ENCODE measurements around the gene RALGAPA2. TPM values are rescaled to one million over a fixed set of nuclear protein-coding genes. Genes with fewer than 3 reads are reported as not detected.

RALGAPA2 gene
- total and polyA plus RNA-seq, 2 donors (not counting 1 experiment from before 2014, with no cell fraction given) = 1.2 to 7.6 TPM

DNA sequence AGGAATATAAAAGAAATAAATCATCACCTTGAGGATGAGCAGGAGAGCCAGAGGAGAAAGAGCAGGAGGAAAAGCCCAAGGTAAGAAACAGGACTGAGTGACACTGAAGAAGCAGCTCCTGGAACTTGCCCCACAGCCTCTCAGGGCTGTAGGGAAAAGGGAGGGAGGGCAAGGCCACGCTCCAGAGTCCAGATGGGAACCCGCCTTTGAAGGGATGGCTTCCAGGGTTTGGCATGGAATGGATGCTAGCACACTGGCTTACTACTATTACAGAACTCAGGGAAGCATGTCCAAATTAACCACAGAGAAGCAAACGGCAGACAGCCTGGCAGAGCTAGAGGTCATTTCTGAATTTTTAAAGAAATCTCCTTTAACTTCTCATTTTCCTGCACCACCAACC lies 26.8 kb downstream of the RALGAPA2 start:
- H3K9me3 ChIP-seq (ENCODE audit: control insufficient read depth, insufficient read depth, low read depth, low read length) = no peaks in the 10 kb centered on the region
- no peaks in the 10 kb centered on the region for H3K4me1 ChIP-seq (ENCODE audit: control insufficient read depth, extremely low read depth, insufficient read depth, low read length)
- no peak overlapping the region for H3K4me3 ChIP-seq (replicated peaks in 1 of 4; ENCODE audit: control extremely low read depth in 1 of 4, insufficient read depth in 1 of 4, low read depth in 3 of 4, low read length in 4 of 4)
- no peak overlapping the region for H3K4me2 ChIP-seq (ENCODE audit: extremely low read depth, insufficient read depth, low read length)
- no peaks in the 10 kb centered on the region for H3K27me3 ChIP-seq (ENCODE audit: control insufficient read depth, insufficient read depth, low read length)
- no peak overlapping the region for H3K27ac ChIP-seq (ENCODE audit: insufficient read depth, low read length)
- H3K9ac ChIP-seq (ENCODE audit: insufficient read depth, low read length) = no peak overlapping the region
- no peaks in the 10 kb centered on the region for H4K20me1 ChIP-seq (ENCODE audit: control insufficient read depth, extremely low read depth, insufficient read depth, low read length)
- H3K36me3 ChIP-seq (ENCODE audit: control insufficient read depth, insufficient read depth, low read length) = no peaks in the 10 kb centered on the region
- DNase-seq (ENCODE audit: low read depth in 2 of 2) = no peak
- no peak overlapping the region for H2AFZ ChIP-seq (ENCODE audit: low read length)
- H3K79me2 ChIP-seq (ENCODE audit: control insufficient read depth, insufficient read depth, low read length) = no peaks in the 10 kb centered on the region
- TF ChIP-seq, protein P1, sequence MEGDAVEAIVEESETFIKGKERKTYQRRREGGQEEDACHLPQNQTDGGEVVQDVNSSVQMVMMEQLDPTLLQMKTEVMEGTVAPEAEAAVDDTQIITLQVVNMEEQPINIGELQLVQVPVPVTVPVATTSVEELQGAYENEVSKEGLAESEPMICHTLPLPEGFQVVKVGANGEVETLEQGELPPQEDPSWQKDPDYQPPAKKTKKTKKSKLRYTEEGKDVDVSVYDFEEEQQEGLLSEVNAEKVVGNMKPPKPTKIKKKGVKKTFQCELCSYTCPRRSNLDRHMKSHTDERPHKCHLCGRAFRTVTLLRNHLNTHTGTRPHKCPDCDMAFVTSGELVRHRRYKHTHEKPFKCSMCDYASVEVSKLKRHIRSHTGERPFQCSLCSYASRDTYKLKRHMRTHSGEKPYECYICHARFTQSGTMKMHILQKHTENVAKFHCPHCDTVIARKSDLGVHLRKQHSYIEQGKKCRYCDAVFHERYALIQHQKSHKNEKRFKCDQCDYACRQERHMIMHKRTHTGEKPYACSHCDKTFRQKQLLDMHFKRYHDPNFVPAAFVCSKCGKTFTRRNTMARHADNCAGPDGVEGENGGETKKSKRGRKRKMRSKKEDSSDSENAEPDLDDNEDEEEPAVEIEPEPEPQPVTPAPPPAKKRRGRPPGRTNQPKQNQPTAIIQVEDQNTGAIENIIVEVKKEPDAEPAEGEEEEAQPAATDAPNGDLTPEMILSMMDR (conservative IDR thresholded peaks at IDR 0.05 in 1 of 2, IDR thresholded peaks at IDR 0.05 in 1 of 2; ENCODE audit: low read depth in 1 of 2, low read length in 2 of 2) = no peak
- TF ChIP-seq EZH2 (IDR thresholded peaks at IDR 0.05; ENCODE audit: low read length, missing control alignments) = no peak

DNA sequence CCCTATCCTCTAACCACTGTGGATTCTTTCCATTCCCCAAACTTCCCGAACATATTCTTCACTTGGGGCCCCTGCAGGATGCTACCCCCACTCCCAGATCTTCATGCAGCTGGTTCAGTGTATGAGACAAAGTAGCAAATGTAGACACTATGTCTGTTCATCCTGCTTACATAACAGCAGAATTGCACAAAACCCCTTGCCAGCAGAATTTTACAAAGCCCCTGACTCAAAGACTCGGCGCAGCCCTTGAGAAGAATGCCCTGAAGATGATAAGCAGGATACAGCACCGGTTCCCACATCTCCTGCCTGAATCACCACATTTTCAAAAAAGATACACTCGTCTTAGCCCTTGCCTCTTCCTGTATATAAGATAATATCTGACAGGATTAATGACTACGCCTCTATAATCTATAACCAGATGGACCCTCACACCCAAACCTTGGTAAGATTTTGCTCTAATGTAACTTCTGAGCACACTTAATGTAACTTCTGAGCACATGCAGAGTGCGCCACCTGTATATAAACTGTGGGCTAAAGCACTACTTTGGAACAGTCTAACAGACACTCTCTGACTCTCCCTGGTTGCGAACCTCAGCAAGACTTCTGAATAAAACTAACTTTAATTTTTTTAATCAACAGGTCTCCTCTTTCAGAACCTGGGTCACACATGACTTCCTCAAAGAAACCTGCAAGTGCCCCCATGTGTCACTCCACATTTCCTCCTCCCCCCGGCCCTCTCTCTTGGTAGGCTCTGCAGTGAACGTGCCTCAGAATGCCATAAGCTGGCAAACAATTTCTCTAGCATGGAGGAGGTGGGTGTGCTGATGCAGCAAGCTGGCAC lies 28.7 kb downstream of the RALGAPA2 start:
- Histone ChIP-seq H4K20me1 (ENCODE audit: control insufficient read depth, extremely low read depth, insufficient read depth, low read length) (no peaks in the 10 kb centered on the region), H2AFZ (ENCODE audit: low read length) (no peak overlapping the region), H3K9me3 (ENCODE audit: control insufficient read depth, insufficient read depth, low read depth, low read length) (no peaks in the 10 kb centered on the region), H3K79me2 (ENCODE audit: control insufficient read depth, insufficient read depth, low read length) (no peaks in the 10 kb centered on the region), H3K4me3 (replicated peaks in 1 of 4; ENCODE audit: control extremely low read depth in 1 of 4, insufficient read depth in 1 of 4, low read depth in 3 of 4, low read length in 4 of 4) (no peak overlapping the region), H3K4me2 (ENCODE audit: extremely low read depth, insufficient read depth, low read length) (no peak overlapping the region), H3K4me1 (ENCODE audit: control insufficient read depth, extremely low read depth, insufficient read depth, low read length) (no peaks in the 10 kb centered on the region), H3K9ac (ENCODE audit: insufficient read depth, low read length) (no peak overlapping the region), H3K36me3 (ENCODE audit: control insufficient read depth, insufficient read depth, low read length) (no peaks in the 10 kb centered on the region), H3K27me3 (ENCODE audit: control insufficient read depth, insufficient read depth, low read length) (no peaks in the 10 kb centered on the region), H3K27ac (ENCODE audit: insufficient read depth, low read length) (no peak overlapping the region)
- no peak for TF ChIP-seq EZH2 (IDR thresholded peaks at IDR 0.05; ENCODE audit: low read length, missing control alignments)
- TF ChIP-seq, protein P1 (conservative IDR thresholded peaks at IDR 0.05 in 1 of 2, IDR thresholded peaks at IDR 0.05 in 1 of 2; ENCODE audit: low read depth in 1 of 2, low read length in 2 of 2) = no peak
- no peak for DNase-seq (ENCODE audit: low read depth in 2 of 2)

DNA sequence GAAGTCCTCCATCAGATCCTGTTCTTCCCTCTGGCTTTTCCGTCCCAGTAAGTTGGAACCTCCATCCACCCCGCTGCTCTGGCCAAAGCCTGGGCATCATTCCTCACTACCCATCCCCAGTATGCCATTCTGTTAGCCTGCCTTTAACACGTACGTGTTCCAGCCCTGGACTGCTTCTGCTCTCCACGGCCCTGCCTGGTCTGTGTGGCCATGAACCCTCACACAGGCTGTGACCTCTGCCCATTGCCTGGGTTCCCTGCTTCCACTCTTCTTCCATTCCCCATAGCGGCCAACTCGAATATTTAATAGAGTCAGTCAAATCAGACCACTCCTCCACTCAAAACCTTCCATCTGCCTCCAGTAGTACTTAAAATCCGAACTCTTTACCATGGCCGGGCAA lies 29.4 kb downstream of the RALGAPA2 start:
- no peaks in the 10 kb centered on the region for H3K9me3 ChIP-seq (ENCODE audit: control insufficient read depth, insufficient read depth, low read depth, low read length)

More for the DNA sequence above, 29.4 kb downstream of the RALGAPA2 start:
- no peaks in the 10 kb centered on the region for H3K79me2 ChIP-seq (ENCODE audit: control insufficient read depth, insufficient read depth, low read length)
- no peak overlapping the region for H2AFZ ChIP-seq (ENCODE audit: low read length)
- no peak overlapping the region for H3K4me2 ChIP-seq (ENCODE audit: extremely low read depth, insufficient read depth, low read length)
- H3K27me3 ChIP-seq (ENCODE audit: control insufficient read depth, insufficient read depth, low read length) = no peaks in the 10 kb centered on the region
- TF ChIP-seq, protein P1 (conservative IDR thresholded peaks at IDR 0.05 in 1 of 2, IDR thresholded peaks at IDR 0.05 in 1 of 2; ENCODE audit: low read depth in 1 of 2, low read length in 2 of 2) = no peak
- TF ChIP-seq EZH2 (IDR thresholded peaks at IDR 0.05; ENCODE audit: low read length, missing control alignments) = no peak
- no peak overlapping the region for H3K4me3 ChIP-seq (replicated peaks in 1 of 4; ENCODE audit: control extremely low read depth in 1 of 4, insufficient read depth in 1 of 4, low read depth in 3 of 4, low read length in 4 of 4)
- no peak overlapping the region for H3K27ac ChIP-seq (ENCODE audit: insufficient read depth, low read length)
- H3K36me3 ChIP-seq (ENCODE audit: control insufficient read depth, insufficient read depth, low read length) = no peaks in the 10 kb centered on the region
- no peaks in the 10 kb centered on the region for H3K4me1 ChIP-seq (ENCODE audit: control insufficient read depth, extremely low read depth, insufficient read depth, low read length)
- H4K20me1 ChIP-seq (ENCODE audit: control insufficient read depth, extremely low read depth, insufficient read depth, low read length) = no peaks in the 10 kb centered on the region
- DNase-seq (ENCODE audit: low read depth in 2 of 2) = no peak
- no peak overlapping the region for H3K9ac ChIP-seq (ENCODE audit: insufficient read depth, low read length)
